ENCODE measurements around the gene HARS1.
"Not testable (repeated sequence)": the region's sequence is repeated elsewhere in the genome, so short reads cannot be mapped to it uniquely, and the experiment has no call there.

HARS1 gene

DNA sequence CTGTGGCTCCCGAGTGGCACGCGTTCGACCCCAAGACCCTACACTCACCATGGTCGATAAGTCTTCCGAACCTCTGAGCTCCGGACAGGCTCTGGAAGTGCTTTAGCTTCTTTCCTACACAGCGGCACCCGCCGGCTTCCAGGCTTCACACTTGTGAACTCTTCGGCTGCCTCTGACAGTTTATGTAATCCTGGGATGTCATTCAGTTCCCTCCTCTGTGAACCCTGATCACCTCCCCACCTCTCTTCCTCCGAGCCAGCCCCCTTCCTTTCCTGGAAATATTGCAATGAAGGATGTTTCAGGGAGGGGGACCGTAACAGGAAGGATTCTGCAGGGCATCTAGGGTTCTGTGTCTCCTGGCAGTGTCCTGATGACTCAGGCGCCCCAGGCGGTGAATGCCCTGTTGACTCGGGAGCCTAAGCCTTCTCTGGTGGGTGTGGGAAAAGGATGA, 58.1 kb downstream of the HARS1 start, which contains the start of gene CD14:
Gene CD14 (minus strand): TSS at position 155 of the 451 bp plus-strand sequence. CDS start 104 bp downstream, at position 51.
- DNase-seq (ENCODE audit: low read depth), result no peak

DNA sequence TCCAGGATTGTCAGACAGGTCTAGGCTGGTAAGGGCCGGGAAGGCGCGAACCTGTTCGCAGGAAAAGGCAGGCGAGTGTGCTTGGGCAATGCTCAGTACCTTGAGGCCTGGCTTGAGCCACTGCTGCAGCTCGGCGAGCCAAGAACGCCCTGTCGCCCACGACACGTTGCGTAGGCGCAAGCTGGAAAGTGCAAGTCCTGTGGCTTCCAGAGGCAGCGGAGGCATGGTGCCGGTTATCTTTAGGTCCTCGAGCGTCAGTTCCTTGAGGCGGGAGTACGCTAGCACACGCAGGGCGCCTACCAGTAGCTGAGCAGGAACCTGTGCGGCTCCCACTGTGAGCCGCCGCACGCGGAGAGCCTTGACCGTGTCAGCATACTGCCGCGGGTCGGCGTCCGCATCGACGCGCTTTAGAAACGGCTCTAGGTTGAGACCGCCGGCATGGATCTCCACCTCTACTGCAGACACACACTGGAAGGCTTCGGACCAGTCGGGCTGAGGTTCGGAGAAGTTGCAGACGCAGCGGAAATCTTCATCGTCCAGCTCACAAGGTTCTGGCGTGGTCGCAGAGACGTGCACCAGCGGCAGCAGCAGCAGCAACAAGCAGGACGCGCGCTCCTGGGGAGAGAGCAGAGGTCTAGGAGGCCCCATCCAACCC, 58.7 kb downstream of the HARS1 start:
- DNase-seq (ENCODE audit: low read depth), result no peak

DNA sequence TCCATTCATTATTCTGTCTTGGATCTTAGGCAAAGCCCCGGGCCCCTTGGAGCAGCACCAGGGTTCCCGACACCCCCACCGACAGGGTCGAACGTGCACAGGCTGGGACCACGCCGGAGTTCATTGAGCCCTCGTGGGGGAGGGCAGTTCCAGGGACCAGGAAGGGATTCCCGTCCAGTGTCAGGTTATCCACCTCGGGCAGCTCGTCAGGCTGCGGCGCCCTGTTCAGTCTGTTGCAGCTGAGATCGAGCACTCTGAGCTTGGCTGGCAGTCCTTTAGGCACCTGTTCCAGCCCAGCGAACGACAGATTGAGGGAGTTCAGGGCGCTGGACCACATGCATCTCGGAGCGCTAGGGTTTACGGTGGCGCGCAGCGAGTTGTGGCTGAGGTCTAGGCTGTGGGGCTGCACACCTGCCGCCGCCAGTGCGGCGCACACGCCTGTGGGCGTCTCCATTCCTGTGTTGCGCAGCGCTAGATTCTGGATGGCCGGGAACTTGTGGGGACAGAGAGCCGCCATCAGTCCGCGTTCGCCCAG, 59.3 kb downstream of the HARS1 start:
- no peak for DNase-seq (ENCODE audit: low read depth)

DNA sequence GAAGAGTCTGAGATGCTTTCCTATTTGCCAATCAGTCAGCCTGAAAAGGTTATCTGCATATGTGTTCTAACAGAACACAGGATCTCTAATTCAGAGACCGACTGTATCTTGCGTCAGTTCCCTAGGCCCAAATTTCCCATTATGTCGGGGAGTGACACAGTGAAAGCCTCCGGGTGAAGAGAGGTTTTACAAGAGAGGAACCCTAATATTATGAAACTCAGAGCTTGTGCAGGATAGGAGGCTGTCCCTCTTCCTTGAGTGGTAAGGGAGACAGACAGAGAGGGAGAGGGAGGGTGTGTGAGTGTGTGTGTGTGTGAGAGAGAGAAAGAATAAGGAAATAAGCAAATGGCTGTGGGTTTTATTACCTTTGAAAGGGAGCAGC, 60.1 kb downstream of the HARS1 start:
- DNase-seq (ENCODE audit: low read depth), result no peak

DNA sequence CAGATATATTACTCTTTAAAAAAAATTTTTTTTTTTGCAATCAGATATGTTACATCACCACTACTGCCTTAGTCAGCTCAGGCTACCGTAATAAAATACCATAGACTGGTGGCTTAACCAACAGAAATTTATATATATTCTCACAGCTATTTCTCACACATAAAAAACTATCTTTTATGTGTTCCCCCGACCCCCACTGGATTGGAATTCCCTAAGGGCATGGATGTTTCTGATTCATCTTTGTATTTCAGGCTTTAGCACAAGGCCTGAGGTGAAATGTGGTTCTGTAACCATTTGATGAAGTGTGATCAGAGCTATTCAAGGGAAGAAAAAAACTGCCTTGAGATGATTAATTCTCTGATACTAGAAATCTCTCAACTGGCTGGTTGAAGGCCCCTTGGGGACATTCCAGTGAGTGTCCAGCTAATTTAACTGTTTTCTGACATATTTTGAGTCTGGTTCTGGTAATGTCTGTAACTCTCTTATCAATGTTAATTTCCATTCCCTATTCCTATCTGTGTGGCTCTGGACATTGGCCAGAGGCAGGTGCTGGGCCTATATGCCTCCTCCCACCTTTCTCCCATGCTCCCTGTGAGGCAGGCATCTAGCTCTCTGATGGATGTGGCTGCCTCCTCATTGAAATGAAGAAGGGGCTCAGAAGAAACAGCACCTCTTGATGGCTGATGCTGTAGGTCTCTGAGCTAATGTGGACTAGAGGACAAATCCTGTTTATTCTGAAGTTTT, 60.7 kb downstream of the HARS1 start:
- no peak for DNase-seq (ENCODE audit: low read depth)

DNA sequence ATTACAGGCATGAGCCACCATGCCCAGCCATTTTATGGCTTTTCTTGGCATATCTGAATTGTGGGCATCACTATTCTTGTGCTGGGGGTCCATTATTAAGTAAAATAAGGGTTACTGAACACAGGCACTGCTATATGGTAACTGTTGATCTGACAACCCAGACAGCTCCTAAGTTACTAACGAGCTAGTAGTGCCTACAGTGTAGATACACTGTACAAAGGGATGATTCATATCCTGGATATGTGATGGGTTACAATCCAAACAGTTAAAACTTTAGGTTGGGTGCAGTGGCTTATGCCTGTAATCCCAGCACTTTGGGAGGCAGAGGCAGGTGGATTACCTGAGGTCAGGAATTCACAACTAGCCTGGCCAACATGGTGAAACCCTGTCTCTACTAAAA, 62.5 kb downstream of the HARS1 start:
- DNase-seq (ENCODE audit: low read depth), result no peak

DNA sequence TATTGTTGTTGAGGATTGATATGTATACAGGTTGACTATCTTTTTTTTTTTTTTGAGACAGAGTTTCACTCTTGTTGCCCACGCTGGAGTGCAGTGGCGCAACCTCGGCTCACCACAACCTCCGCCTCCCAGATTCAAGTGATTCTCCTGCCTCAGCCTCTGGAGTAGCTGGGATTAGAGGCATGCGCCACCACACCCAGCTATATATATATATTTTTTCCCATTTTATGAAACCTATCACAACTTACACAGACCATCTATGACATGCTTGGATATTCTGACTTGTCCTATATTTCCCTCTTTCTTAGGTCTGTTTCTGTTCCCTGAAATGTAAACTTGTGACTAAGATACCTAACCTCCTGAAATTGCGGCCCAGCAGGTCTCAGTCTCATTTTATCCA, 63.2 kb downstream of the HARS1 start:
- DNase-seq (ENCODE audit: low read depth), result no peak

DNA sequence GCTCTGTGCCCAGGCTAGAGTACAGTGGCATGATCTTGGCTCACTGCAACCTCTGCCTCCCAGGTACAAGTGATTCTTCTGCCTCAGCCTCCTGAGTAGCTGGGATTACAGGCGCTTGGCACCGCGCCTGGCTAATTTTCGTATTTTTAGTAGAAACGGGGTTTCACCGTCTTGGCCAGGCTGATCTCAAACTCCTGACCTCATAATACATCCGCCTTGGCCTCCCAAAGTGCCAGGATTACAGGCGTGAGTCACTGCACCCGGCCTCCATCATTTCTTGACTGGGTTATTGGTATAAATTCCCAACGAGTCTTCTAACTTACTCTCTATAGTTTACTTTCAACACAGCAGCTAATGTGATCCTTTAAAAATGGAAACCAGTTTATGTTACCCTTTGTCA, 66.3 kb downstream of the HARS1 start:
- not testable (repeated sequence) for DNase-seq (ENCODE audit: low read depth)

Data from stromal cell of bone marrow (primary cell).